Neural progenitor cell (in vitro differentiated cells): ENCODE results near the gene LMX1B.

Experiments used
- CTCF ChIP-seq: fragments of 200-600 bp; sonication (generic); IDR thresholded peaks from 2 replicates; pipeline ENCODE4 v1.5.1; 2017; ENCODE audit warnings: antibody characterized with exemption, mild to moderate bottlenecking
- EZH2phosphoT487 ChIP-seq: fragments of 200-600 bp; sonication (generic); IDR thresholded peaks from 2 replicates; pipeline ENCODE4 v1.6.1; 2017; ENCODE audit warnings: antibody characterized with exemption

- TF ChIP-seq CTCF (no peak), EZH2phosphoT487 (no peak)
Measured at GRCh38 chr9:126607086-126607485, 6.6 kb upstream of the LMX1B start.
